ENCODE results near the gene CXCL8.
"Not testable (repeated sequence)": the region's sequence is repeated elsewhere in the genome, so short reads cannot be mapped to it uniquely, and the experiment has no call there.

CXCL8 gene

DNA sequence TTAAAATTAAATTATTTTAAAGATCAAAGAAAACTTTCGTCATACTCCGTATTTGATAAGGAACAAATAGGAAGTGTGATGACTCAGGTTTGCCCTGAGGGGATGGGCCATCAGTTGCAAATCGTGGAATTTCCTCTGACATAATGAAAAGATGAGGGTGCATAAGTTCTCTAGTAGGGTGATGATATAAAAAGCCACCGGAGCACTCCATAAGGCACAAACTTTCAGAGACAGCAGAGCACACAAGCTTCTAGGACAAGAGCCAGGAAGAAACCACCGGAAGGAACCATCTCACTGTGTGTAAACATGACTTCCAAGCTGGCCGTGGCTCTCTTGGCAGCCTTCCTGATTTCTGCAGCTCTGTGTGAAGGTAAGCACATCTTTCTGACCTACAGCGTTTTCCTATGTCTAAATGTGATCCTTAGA lies at the start of gene CXCL8:
TSS of gene CXCL8 (plus strand) at position 217 of the 426 bp plus-strand sequence. CDS start at position 307, 90 bp downstream.
- no peak for DNase-seq (ENCODE audit: low read depth)

DNA sequence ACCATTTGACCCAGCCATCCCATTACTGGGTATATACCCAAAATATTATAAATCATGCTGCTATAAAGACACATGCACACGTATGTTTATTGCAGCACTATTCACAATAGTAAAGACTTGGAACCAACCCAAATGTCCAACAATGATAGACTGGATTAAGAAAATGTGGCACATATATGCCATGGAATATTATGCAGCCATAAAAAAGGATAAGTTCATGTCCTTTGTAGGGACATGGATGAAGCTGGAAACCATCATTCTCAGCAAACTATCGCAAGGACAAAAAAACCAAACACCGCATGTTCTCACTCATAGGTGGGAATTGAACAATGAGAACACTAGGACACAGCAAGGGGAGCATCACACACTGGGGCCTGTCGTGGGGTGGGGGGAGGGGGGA lies 49.2 kb upstream of the CXCL8 start:
- not testable (repeated sequence) for DNase-seq (ENCODE audit: low read depth)

DNA sequence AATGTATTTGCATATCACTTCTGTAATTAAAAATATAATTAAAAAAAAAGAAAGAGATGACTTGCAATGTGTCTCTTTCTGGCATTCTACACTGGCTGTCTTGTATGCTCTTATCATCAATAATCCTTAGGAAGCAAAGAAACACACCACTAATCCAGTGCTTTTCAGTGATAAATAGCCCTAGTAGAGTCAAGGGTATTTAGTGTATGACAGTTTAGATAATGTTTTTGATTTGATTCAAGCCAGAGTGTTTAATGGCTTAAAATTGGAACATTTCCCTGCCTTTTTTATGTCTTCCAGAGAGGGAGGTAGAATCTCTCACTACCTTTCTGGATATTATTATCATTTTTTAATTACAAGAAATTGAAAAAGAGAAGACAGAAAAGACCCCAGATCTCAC lies 48.6 kb upstream of the CXCL8 start:
- DNase-seq (ENCODE audit: low read depth), result no peak

DNA sequence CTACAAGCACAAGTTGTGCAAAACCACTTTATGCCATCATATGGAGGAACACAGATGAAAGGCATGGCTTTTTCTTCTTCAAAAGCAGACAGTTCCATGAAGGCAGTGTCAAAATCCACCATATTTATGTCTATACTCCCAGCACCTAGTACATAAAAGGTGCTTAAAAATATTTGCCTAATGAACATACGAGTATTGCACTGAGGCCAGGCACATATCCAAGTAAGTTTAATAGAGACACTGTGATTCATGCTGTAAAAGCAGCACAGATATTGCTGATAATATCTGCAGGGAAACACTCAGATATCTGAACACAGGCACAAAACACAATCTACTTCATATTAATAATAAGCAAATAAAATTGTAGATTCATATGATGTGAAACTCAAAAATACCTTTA lies 48.1 kb upstream of the CXCL8 start:
- no peak for DNase-seq (ENCODE audit: low read depth)

GRCh38 chr4:73692701-73693100 lies 47.7 kb upstream of the CXCL8 start:
- no peak for DNase-seq (ENCODE audit: low read depth)

GRCh38 chr4:73693811-73694210 lies 46.6 kb upstream of the CXCL8 start:
- DNase-seq (ENCODE audit: low read depth), result no peak

DNA sequence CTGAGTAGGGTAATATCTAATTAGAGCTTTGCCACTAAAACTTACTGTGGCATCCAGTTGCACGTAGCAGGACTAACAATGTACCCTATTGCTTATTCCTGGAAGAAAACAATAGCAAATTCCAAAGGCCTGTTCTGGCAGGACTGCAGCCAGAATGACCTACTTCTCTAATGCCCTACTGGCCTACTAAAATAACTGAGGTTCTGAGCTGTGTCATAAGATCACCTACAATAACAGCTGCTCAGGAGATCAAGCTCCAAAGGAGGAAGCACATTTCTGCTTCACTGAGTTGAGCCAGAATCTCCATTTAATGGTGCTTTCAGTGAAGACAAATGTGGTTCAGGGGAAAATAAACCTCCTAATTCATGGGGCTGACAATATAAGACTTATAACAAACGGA lies 42.2 kb upstream of the CXCL8 start:
- DNase-seq (ENCODE audit: low read depth), result no peak

- DNase-seq (ENCODE audit: low read depth), result no peak
Observed at GRCh38 chr4:73701116-73701515, 39.3 kb upstream of the CXCL8 start.

- DNase-seq (ENCODE audit: low read depth), result no peak
Observed at GRCh38 chr4:73702796-73703287, 37.5 kb upstream of the CXCL8 start.

DNA sequence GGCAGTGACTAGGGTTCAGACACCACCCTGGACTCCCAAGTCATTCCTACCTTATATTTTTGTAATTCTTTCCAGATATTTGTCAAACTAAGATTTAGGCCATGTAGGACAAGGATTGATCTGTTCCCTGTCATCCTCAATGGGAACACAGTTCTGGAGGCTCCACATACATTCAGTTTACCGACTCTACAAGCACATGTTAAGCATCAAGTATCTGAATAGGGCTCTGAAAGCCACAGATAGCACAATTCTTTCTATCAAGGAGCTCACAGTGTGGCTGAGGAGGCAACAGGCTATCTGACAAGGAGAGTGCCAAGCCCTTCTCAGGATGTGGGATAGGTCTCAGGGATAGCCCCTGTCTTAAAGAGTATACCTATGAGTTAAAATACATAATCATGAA lies 37.0 kb upstream of the CXCL8 start:
- DNase-seq (ENCODE audit: low read depth), result no peak

DNA sequence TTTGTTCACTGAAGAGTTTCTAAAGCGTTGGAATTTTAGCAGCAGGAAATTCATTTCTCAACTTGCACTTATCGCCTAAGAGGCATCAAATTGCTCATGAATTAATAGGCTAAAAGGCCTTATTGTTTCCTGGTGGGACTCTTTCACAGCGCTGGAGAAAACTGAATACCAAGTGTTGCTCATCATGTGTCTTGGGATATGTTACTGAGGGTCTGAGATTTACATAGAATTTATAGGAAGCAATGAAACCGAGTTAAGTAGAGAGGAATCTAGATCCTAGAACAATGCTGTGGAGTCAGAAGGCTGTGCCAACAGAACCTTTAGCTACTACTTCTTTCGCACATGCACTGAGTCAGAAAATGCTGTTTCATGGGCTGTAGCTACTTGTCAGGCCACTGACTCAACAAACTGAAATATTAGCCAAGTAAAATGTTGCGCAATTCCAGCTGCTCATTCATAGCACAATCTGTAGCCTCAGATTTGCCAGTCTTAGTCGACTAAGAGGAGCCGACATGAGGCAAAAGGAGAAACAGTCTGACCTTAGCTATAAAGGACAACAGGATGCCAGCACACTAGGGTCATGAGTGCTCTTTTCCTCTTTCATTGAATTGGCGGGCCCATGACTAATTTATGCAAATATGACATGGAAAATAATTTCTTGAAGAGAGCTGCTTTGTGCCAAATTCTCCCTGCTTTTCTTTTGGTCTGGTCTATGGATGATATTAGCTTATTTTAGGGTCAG lies 35.9 kb upstream of the CXCL8 start:
- no peak for DNase-seq (ENCODE audit: low read depth)

DNA sequence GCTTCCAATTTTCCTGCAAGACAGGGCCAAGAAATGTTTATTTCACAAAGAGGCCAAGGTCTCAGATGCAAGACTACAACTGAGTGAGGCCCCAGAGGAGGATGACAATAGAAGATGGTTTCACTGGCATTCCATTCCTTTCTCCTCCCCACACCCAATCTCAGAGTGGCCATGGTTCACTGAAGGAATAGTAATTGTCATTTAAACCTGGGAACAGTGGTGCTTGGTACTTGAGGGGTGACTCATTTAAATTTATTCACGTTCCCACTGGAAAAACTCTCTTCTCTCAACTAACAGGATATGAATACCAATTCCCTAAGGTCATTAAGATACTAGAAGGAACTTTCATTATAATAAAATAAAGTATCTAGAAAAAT lies 35.3 kb upstream of the CXCL8 start:
- DNase-seq (ENCODE audit: low read depth), result no peak

GRCh38 chr4:73705721-73706120 lies 34.6 kb upstream of the CXCL8 start:
- no peak for DNase-seq (ENCODE audit: low read depth)

DNA sequence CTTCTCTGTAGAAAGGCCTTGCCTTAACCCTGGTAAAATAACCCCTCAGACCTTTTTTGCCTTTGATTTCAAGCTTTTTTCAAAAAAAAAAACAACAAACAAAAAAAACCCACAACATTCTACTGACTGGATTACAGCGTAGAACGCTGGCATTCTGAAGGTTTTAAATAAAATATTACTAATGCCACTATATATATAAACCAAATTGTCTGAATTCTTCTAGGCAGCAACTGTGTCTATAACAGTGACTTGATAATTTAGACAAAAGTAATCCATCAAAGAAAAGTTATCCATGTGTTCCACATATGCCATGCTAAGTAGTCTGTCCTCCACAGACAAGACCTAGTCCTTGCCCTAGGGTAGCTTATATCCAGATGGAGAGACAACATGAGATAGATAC lies 33.6 kb upstream of the CXCL8 start:
- DNase-seq (ENCODE audit: low read depth), result no peak

DNA sequence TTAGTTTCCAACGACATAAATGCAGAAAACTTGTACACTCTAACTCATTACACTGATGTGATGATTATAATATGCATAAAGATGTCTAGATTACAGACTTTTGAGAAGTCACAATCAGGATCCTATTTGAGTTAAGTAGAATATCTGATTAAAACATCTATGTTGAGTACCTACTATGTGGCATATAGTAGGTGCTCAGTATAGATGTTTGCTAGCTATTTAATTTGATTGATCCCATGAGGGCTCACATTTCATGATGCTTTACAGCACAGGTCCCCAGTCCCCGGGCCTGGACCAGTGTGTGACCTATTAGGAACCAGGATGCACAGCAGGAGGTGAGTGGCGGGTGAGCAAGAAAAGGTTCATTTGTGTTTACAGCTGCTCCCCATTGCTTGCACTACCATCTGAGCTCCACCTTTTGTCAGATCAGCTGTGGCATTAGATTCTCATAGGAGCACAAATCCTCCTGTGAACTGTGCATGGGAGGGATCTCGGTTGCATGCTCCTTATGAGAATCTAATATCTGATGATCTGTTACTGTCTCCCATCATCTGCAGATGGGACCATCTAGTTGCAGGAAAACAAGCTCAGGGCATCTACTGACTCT lies 33.0 kb upstream of the CXCL8 start:
- no peak for DNase-seq (ENCODE audit: low read depth)

- no peak for DNase-seq (ENCODE audit: low read depth)
Observed at GRCh38 chr4:73707918-73708577, 32.3 kb upstream of the CXCL8 start.

DNA sequence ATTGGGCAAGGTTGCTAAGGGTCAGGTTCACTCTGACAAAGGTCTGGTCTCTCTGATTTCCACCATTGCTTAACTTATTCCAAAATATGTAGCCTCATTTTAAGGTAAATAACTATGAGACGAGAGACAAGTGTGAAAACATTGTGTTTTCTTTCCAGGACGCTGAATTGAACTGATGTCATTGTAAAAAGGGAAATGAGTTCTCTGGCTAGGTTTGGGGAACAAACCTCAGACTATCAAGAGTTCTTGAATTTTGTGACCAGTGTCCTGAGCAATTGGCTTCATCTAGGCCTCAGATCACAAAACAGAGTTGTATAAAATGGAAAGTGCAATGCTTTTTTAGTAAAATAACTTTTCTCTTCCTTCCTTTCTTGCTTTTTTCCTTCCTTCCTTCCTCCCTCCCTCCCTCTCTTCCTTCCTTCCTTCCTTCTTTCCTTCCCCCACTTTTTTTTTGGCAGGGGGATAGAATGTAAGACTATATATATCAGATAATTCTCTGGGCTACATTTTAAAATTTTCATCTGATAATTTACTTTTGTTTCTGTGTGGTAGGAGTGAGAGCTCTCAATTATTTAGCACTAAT lies 30.8 kb upstream of the CXCL8 start:
- DNase-seq (ENCODE audit: low read depth), result no peak

DNA sequence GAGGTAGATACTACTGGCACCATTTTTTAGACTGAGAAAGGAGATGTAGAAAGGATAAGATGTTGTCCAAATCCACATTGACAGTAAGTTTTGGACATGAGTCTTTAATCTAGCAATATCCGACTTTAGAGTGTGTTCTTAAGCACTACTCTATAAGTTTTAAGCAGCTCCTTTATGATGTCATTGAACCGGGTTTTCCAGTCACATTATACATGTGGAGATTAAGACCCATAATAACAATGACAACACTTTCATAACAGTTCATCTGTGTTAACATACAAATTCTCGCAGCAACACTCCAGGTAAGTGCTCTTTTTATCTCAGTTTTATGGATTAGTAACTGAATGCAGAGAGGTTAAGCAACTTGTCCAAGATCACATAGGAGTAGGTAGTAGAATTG lies 30.3 kb upstream of the CXCL8 start:
- DNase-seq (ENCODE audit: low read depth), result no peak

DNA sequence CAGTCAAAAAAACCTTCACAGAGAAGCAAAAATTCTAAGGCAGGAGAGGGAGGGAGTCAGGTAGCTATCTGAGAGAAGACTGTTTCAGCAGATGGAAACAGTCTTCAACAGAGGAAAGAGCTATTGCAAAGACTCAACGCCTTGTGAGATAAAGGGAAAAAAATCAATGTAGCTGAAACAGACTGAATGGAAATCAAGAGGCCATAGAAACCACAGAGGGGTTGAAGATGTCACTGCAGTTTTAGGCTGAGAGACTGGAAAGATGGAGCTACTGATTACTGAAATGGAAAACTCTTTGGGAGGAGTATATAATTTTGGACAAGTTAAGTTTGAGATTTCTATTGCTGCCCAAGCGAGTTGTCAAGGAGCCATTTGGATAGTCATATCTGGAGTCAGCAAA lies 28.4 kb upstream of the CXCL8 start:
- DNase-seq (ENCODE audit: low read depth), result no peak

GRCh38 chr4:73713650-73714049 lies 26.7 kb upstream of the CXCL8 start:
- no peak for DNase-seq (ENCODE audit: low read depth)

- DNase-seq (ENCODE audit: low read depth), result no peak
Observed at GRCh38 chr4:73714647-73715046, 25.7 kb upstream of the CXCL8 start.

DNA sequence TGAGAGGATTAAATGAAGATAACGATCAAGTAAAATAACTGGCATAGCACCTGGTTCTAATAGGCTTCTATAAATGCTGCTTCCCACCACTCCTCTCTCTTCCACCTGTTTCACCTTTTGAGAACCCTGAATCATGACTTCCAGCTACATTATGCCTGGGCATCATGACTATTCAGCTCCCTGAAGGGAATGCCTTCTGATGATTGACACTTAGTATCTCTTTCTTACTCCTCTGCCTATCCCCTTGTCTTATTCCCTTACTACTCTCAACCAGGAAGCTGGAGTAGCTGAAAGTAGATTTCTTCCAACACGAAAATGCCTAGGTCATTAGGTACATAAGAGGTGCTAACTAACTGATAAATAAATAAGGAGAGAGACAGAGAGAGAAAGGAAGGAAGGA lies 24.7 kb upstream of the CXCL8 start:
- no peak for DNase-seq (ENCODE audit: low read depth)

All from stimulated activated CD8-positive, alpha-beta memory T cell treated with anti-CD3 and anti-CD28 coated beads, Interleukin-12 subunit alpha, Interleukin-12 subunit beta, amount 100 ng/mL, for 4 hours (primary cell).